Right atrium auricular region (tissue), 2 donors: ENCODE results near the gene GRAMD4. TPM values are rescaled to one million over a fixed set of nuclear protein-coding genes. Genes with fewer than 3 reads are reported as not detected.

Experiments used
- DNase-seq: peaks from one replicate; pipeline ENCODE4 v3.0.0-alpha.2; 2019; ENCODE audit warnings: low spot score
- H3K27ac ChIP-seq, 2 donors: fragments of 200-600 bp; sonication (generic); 1 replicate in 1 of 2; 2 replicates in 1 of 2; pipeline ENCODE4 v1.5.1; 2016 to 2019
- H3K27me3 ChIP-seq, 2 donors: fragments of 200-600 bp; sonication (generic); one replicate each; pipeline versions ENCODE4 v1.5.1 to v1.6.0; 2017 to 2019
- H3K36me3 ChIP-seq: fragments of 200-600 bp; sonication (generic); one replicate; pipeline ENCODE4 v1.5.1; 2016
- H3K4me1 ChIP-seq, 2 donors: fragments of 200-600 bp; sonication (generic); one replicate each; pipeline versions ENCODE4 v1.5.1 to v1.6.0; 2017 to 2019
- H3K4me3 ChIP-seq, 2 donors: fragments of 200-600 bp; sonication (generic); 1 replicate in 1 of 2; 2 replicates in 1 of 2; pipeline ENCODE4 v1.5.1; 2017 to 2019; ENCODE audit warnings: mild to moderate bottlenecking in 1 of 2, moderate library complexity in 1 of 2
- H3K9me3 ChIP-seq, 2 donors: fragments of 200-600 bp; sonication (generic); one replicate each; pipeline ENCODE4 v1.5.1; 2019
- CTCF ChIP-seq, 2 donors: fragments of 200-600 bp; sonication (generic); IDR thresholded peaks; one replicate each; pipeline ENCODE4 v1.5.1; 2019; ENCODE audit warnings: antibody characterized with exemption in 2 of 2
- total RNA-seq, 2 donors: library from RNA; depleted of rRNA; stranded (reverse); fragments of >200 nt; gene quantifications; one replicate each; pipeline ENCODE4 v1.1.0, GENCODE V29; 2016

GRAMD4 gene
- total RNA-seq, 2 donors from 2014 or later, result 29.1 to 31.6 TPM

- Histone ChIP-seq H3K4me3 (no peak overlapping the region), H3K27me3 (no peaks in the 10 kb centered on the region), H3K4me1 (peaks cover 0 to 98% of the 10 kb centered on the region in 2 donors), H3K9me3 (no peaks in the 10 kb centered on the region), H3K36me3 (no peaks in the 10 kb centered on the region), H3K27ac (peak overlapping the region; percentile 92 to 94)
- TF ChIP-seq CTCF (IDR thresholded peaks at IDR 0.05), result no peak
- DNase-seq, result no peak
Observed at GRCh38 chr22:46589141-46589748, 30.9 kb upstream of the GRAMD4 start.

GRCh38 chr22:46589871-46590271 is 30.3 kb upstream of the GRAMD4 start:
- DNase-seq, result no peak
- Histone ChIP-seq H3K27me3 (no peaks in the 10 kb centered on the region), H3K4me3 (no peak overlapping the region), H3K9me3 (no peaks in the 10 kb centered on the region), H3K36me3 (no peaks in the 10 kb centered on the region), H3K27ac (peak overlapping the region; percentile 92 to 94), H3K4me1 (peaks cover 0 to 98% of the 10 kb centered on the region in 2 donors)
- TF ChIP-seq CTCF (IDR thresholded peaks at IDR 0.05), result no peak

- Histone ChIP-seq H3K36me3 (no peaks in the 10 kb centered on the region), H3K4me3 (no peak overlapping the region), H3K4me1 (peaks cover 0 to 100% of the 10 kb centered on the region in 2 donors), H3K9me3 (no peaks in the 10 kb centered on the region), H3K27me3 (no peaks in the 10 kb centered on the region), H3K27ac (peak overlapping the region; percentile 92 to 94)
- no peak for TF ChIP-seq CTCF (IDR thresholded peaks at IDR 0.05)
- no peak for DNase-seq
Observed at GRCh38 chr22:46590334-46590733, 29.9 kb upstream of the GRAMD4 start.

GRCh38 chr22:46591930-46592329 is 28.3 kb upstream of the GRAMD4 start:
- peak overlapping the region; percentile 92 to 94 for H3K27ac ChIP-seq
- H3K36me3 ChIP-seq, result no peaks in the 10 kb centered on the region
- no peak for DNase-seq
- peaks cover 0 to 100% of the 10 kb centered on the region in 2 donors for H3K4me1 ChIP-seq
- TF ChIP-seq CTCF (IDR thresholded peaks at IDR 0.05), result no peak
- H3K27me3 ChIP-seq, result no peaks in the 10 kb centered on the region
- no peak overlapping the region for H3K4me3 ChIP-seq
- H3K9me3 ChIP-seq, result no peaks in the 10 kb centered on the region

GRCh38 chr22:46592390-46592872 is 27.8 kb upstream of the GRAMD4 start:
- Histone ChIP-seq H3K9me3 (no peaks in the 10 kb centered on the region), H3K27ac (peak overlapping the region; percentile 92 to 94), H3K4me3 (peak overlapping the region in 1 of 2 donors; percentile 4), H3K4me1 (peaks cover 0 to 97% of the 10 kb centered on the region in 2 donors), H3K27me3 (no peaks in the 10 kb centered on the region), H3K36me3 (no peaks in the 10 kb centered on the region)
- no peak for TF ChIP-seq CTCF (IDR thresholded peaks at IDR 0.05)
- no peak for DNase-seq
